GOT3 (cell line): ENCODE data around the gene PGLYRP1.
A peak's percentile ranks its signal among the peaks of the same experiment; 100 is the strongest.

ENCODE experiments used
- DNase-seq: peaks from one replicate; lab custom pipeline; 2025; ENCODE audit warnings: mixed read lengths; lab: John Stamatoyannopoulos, UW

The PGLYRP1 gene

DNA sequence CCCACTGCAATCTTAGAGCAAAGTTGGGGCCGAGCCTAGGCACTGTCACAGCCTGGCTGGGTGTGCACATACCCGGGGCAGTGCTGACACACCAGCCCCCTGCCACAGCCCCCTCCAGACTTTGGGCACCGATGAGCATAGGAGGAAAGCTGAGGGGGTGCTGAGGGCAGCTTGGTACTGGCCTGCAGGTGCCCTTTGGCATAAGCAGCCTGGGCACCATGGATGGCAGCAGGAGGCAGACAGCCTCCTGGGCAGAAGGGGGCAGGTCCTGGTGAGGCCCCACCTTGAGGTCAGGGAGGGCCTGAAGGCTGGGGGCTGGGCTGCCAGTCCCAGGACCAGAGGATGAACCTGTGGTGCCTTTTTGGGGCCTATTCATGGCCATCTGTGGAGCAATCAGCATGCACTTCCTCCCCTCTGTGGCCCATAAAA, 9.8 kb upstream of the PGLYRP1 start:
- DNase-seq: no peak

- no peak for DNase-seq
Observed at GRCh38 chr19:46031781-46032596, 9.1 kb upstream of the PGLYRP1 start.

GRCh38 chr19:46030812-46031550, 8.1 kb upstream of the PGLYRP1 start:
- no peak for DNase-seq

DNA sequence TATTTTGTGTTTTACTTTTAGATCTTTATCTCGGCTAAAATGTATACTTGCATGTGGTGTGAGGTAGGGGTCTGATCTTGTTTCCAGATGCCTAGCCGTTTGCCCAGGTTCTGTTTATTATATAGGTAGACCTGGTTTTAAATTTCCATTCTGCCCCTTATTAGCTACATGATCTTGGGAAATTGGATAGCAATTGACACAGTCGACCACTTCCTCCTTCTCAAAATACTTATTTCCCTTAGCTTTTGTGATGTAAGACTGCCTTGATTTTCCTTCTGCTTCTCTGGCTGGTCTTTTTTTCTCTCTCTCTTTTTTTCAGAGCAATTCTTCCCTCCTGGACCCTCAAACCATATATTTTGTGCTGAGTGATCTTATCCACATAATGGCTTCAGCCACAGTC, 3.0 kb upstream of the PGLYRP1 start:
- DNase-seq: no peak

GRCh38 chr19:46023311-46023779, 492 bp upstream of the PGLYRP1 start:
- no peak for DNase-seq

- DNase-seq: no peak
Observed at GRCh38 chr19:46022061-46022430, 807 bp downstream of the PGLYRP1 start.

GRCh38 chr19:46021531-46022041, 1.3 kb downstream of the PGLYRP1 start:
- no peak for DNase-seq

GRCh38 chr19:46020819-46021125, 2.1 kb downstream of the PGLYRP1 start:
- no peak for DNase-seq

- no peak for DNase-seq
Observed at GRCh38 chr19:46019270-46019669, 3.6 kb downstream of the PGLYRP1 start.

DNA sequence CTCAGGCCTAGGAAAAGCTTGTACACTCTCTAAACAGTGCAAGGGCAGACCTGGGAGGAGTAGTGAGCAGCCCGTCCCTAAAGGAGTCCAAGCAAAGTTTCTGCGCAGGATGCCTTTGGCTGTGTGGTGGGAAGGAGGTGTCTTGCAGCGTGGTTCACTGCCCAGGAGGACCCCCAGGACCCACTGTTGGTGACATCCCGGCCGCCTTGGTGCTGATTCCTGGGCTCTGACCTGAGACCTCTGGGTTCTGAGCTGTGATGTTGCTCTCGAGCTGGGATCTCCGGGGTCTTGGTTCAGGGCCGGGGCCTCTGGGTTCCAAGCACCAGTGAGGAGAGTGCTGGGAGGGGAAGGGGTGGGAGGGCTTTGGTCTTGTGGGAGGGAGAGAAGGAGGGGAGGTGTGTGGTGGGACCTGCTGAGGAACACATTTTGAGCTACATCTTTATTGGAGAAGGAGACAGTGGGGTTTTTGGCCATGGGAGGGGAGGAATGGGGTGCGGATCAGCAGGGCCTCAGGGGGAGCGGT, 4.1 kb downstream of the PGLYRP1 start:
- no peak for DNase-seq

- DNase-seq: no peak
Observed at GRCh38 chr19:46017874-46018675, 4.8 kb downstream of the PGLYRP1 start.

DNA sequence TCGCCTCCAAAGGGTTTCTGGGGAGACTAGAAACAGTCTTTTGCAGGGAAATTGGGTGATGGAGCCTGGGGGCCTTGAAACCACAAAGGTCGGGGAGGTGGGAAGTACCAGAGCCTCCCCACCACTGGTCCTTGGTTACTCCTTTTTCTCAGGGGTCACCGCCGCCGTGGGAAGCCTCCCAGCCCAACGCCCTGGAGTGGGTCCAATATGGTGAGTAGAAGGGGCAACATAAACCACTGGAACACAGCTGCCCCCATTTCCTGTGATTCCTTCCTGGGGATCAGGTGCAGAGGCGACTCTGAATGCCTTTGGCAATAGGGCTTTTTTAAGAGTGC, 5.8 kb downstream of the PGLYRP1 start:
- no peak for DNase-seq

- DNase-seq: peak; percentile 47
Observed at GRCh38 chr19:46016426-46017094, 6.3 kb downstream of the PGLYRP1 start.

- no peak for DNase-seq
Observed at GRCh38 chr19:46015687-46016425, 7.0 kb downstream of the PGLYRP1 start.

DNA sequence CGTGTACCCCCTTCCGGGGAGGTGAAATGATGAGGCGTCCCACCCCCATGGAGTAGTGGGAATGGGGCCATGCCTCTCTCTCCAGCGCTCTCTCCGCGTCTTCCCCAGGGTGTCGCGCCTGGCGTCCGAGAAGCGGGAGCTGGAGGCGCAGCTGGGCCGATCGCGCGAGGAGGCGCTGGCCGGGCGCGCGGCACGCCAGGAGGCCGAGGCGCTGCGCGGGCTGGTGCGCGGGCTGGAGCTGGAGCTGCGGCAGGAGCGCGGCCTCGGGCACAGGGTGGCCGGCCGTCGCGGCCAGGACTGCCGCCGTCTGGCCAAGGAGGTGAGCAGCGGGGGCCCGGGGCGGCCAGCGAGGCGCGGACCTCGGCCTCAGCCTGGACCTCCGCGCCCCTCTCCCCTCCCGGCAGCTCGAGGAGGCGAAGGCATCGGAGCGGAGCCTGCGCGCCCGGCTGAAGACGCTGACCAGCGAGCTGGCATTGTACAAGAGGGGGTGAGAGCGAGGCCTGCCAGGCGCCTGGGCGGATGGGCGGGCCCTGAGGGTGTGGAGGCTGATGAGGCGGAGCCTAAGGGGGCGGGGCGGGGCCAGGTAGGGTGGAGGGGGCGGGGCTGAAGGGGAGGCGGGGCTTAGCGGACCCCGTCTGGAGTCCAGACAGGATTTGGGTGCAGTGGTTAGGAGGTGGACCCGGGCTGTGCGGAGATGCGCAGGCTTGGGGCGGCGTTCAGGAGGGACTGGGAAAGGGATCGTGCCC, 7.7 kb downstream of the PGLYRP1 start:
- no peak for DNase-seq

DNA sequence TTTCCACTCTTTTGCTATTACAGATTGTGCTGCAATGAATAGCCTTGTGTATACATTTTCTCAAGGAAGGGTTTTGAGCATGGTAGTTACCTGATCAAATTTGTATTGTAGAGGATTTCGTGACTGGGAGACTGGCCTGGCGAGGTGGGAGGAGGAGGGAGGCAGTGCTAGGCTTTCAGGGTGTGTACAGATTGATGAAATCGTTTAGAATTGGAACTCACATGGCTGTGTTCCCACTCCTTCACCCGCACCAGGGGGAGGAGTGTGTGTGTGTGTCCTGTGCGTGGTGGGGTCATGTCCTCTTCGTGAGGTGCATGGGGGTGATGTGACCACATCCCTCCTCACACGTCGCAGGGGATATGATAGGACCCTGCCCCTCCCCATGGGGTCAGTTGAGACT, 8.3 kb downstream of the PGLYRP1 start:
- DNase-seq: no peak

GRCh38 chr19:46009530-46010510, 13.0 kb downstream of the PGLYRP1 start:
- no peak for DNase-seq

- DNase-seq: no peak
Observed at GRCh38 chr19:46006411-46006810, 16.4 kb downstream of the PGLYRP1 start.

- no peak for DNase-seq
Observed at GRCh38 chr19:46002678-46003275, 20.1 kb downstream of the PGLYRP1 start.
